ENCODE results near the gene PCDH11Y.
"Not testable (repeated sequence)": the region's sequence is repeated elsewhere in the genome, so short reads cannot be mapped to it uniquely, and the experiment has no call there.

PCDH11Y gene

GRCh38 chrY:5000057-5000456 is at the start of gene PCDH11Y:
Gene PCDH11Y, plus strand, starts transcription at chrY:5000296. Its CDS starts 56,804 bp downstream, at chrY:5057100.
- not testable (repeated sequence) for DNase-seq

GRCh38 chrY:4967894-4968293 is 32.2 kb upstream of the PCDH11Y start:
- DNase-seq = not testable (repeated sequence)

- DNase-seq = not testable (repeated sequence)
Measured at GRCh38 chrY:4991743-4992400, 8.2 kb upstream of the PCDH11Y start.

- DNase-seq = not testable (repeated sequence)
Measured at GRCh38 chrY:4994892-4995291, 5.2 kb upstream of the PCDH11Y start.

- not testable (repeated sequence) for DNase-seq
Measured at GRCh38 chrY:5002476-5003184, 2.5 kb downstream of the PCDH11Y start.

- DNase-seq = not testable (repeated sequence)
Measured at GRCh38 chrY:5038972-5039523, 39.0 kb downstream of the PCDH11Y start.

GRCh38 chrY:5083017-5083416 is 82.9 kb downstream of the PCDH11Y start:
- not testable (repeated sequence) for DNase-seq

GRCh38 chrY:5182998-5183397 is 182.9 kb downstream of the PCDH11Y start:
- DNase-seq = not testable (repeated sequence)

GRCh38 chrY:5215116-5215515 is 215.0 kb downstream of the PCDH11Y start:
- DNase-seq = not testable (repeated sequence)

- not testable (repeated sequence) for DNase-seq
Measured at GRCh38 chrY:5324931-5325330, 324.8 kb downstream of the PCDH11Y start.

GRCh38 chrY:5342220-5342619 is 342.1 kb downstream of the PCDH11Y start:
- not testable (repeated sequence) for DNase-seq

- not testable (repeated sequence) for DNase-seq
Measured at GRCh38 chrY:5543705-5544104, 543.6 kb downstream of the PCDH11Y start.

- not testable (repeated sequence) for DNase-seq
Measured at GRCh38 chrY:5638589-5638988, 638.5 kb downstream of the PCDH11Y start.

GRCh38 chrY:5679265-5679664 is 679.2 kb downstream of the PCDH11Y start:
- not testable (repeated sequence) for DNase-seq

GRCh38 chrY:5708727-5709126 is 708.6 kb downstream of the PCDH11Y start:
- DNase-seq = not testable (repeated sequence)

GRCh38 chrY:5709788-5710381 is 709.8 kb downstream of the PCDH11Y start:
- DNase-seq = not testable (repeated sequence)

- not testable (repeated sequence) for DNase-seq
Measured at GRCh38 chrY:5761403-5761802, 761.3 kb downstream of the PCDH11Y start.

GRCh38 chrY:5776485-5776884 is 776.4 kb downstream of the PCDH11Y start:
- DNase-seq = not testable (repeated sequence)
